CD4-positive, alpha-beta T cell treated with Interleukin-4 for 1 hour (primary cell): ENCODE data around the gene MYO7B.

Experiments
- DNase-seq, 2 donors: peaks; one replicate each; pipeline ENCODE4 v3.0.0-alpha.2; 2020 to 2022

MYO7B gene

DNA sequence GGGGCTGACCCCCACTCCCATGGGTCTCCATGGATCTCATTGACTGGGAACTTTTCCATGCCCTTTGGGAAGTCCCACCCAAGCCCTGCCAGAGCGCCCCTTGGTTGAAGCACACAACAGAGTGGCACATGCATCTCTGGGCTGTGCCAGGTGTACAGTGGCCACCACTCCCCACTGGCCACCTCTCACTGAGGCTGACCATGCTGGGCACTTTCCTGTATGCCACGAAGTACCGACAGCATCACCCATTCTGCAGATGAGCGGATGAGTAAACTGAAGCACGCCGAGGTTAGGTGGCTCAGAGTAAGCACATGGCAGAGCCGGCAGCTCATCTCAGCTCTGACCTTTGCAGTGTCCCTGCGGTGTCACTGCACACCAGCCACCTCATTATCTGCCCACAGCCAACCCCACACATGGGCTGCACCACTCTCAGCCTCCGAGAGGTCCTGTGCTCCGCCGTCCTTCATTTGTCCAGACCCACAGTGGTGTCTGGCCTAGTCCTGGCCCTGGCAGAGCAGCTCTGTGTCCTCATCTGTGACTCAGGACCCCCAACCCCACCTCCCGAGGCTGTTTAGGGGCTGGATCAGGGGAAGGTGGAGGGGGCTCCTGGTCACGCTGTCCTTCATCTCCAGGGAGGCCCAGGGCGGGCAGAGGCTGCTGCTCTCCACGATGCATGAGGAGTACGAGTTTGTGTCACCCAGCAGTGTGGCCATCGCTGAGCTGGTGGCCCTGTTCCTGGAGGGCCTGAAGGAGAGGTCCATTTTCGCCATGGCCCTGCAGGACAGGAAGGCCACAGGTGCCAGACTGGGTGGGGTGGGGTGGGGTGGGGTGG lies 92.5 kb downstream of the MYO7B start:
- no peak for DNase-seq

DNA sequence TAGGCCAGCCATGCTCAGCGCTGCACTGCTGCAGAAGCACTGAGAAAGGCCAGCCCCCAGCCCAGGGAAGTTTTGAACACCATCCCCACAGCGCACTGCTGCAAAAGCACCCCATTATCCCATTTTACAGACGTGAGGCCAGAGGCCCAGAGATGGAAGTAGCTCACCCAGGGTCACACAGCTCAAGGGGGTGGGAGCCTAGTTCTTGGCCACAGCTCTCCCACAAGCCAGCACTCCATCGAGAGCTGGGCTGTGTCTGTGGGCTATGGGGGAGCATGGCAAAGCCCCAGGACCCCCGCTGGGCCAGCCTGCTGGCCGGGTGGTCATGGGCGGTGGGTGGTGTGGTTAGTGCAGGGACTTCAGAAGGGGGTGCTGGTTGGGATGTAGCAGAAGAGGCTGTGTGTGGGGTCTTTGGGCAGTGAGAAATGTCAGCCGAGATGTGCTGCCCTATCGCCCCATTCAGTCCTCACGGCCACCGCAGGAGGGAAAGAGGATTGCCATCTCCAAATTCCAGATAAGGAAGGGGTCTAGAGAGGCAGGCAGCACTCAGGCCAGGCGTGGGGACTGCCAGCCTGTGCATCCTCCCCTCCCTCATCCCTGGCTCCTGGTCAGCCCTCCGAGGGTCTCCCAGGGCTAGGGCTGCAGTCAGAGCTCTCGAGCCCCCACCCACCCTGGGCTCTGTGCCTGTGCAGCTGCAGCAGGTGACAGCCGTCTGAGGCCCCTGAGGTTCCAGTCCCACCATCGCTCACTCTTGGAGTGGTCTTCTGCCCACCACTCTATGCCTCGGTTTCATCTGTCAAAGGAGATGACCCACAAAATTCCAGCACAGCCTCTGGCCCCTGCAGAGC lies 93.5 kb downstream of the MYO7B start:
- no peak for DNase-seq

DNA sequence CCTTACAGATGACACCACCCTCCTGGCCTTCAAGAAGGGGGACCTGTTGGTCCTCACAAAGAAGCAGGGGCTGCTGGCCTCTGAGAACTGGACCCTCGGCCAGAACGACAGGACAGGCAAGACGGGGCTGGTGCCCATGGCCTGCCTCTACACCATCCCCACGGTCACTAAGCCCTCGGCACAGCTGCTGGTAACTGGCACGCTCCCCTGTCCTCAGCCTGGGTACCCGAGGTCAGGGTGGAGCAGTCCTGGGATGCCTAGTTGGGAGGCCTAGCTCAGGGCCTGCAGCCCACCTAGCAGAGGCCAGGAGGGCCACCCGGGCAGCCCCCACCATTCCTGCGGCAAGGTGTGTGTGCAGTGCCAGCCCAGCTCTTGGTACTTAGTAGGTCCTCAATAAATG lies 94.2 kb downstream of the MYO7B start:
- no peak for DNase-seq

DNA sequence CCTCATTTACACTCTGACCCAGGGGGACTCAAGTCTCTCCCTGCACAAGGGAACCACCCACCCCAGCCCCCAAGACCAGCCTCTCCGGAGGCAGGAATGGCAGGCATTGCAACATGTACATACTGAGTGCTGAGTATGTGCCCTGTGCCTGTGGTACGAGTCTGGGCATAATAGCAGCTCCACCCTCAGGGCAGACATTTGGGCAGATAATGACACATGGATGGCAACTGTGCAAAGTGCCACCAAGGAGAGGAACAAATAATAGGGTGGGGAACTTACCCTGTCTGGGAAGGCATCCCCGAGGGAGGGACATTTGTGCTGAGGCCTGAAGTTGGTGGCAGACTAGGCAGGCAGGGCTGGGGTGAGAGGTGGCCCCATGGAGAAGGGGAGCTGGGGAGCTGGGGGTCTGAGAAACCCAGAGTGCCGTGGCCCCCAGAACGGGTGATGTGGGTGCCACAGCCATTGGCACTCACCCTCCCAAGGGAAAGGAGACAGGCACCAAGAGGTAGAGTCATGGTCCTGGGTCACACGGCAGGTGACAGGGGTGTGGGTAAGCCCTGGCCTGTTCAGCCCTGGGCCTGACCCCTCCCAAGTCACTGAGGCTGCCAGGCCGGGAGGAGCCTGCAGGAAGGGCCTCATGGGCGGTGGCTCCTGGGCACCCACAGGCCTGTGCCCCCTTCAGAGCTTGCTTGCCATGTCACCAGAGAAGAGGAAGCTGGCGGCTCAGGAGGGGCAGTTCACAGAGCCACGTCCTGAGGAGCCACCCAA lies 94.8 kb downstream of the MYO7B start:
- peak in 1 of 2 donors; percentile 33 for DNase-seq

DNA sequence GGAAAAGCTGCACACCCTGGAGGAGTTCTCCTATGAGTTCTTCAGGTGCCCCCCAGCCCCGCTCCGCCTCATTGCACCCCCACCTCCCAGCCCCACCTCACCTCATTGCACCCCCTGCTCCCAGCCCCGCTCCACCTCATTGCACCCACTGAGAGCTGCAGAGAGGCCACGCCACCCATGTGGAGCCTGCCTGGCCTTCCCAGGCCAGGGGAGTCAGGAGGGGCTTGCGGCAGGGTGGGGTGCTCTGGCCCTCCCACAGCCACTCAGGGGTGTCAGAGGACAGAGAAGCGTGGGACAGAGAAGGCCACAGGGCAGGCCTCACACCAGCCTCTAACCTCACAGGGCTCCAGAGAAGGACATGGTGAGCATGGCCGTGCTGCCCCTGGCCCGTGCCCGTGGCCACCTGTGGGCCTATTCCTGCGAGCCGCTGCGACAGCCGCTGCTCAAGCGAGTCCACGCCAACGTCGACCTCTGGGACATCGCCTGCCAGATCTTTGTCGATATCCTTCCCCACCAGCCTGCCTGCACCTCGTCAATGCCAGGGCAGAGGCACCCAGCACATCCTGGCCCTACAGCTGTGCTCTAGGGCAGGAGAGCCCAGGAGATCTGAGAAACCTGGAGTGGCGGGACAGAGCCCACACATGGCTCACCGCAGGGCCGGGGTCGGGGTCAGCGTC lies 95.5 kb downstream of the MYO7B start:
- DNase-seq, result no peak

DNA sequence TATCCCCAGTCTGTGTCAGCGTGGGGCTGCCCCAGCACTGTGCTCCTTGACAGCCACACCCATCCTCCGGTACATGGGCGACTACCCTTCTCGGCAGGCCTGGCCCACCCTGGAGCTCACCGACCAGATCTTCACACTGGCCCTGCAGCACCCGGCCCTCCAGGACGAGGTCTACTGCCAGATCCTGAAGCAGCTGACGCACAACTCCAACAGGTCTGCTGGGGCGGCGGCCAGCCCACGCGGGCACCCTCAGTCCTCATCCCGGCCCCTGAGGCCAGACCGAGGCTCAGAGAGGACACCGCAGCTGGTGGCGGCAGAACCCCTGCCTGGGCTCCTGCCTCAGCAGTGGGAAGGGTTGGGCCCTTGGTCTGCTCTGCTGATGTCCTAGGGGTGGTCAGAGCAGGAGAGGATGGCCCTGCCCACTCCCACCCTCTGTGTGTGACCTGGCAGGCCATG lies 96.1 kb downstream of the MYO7B start:
- DNase-seq, result no peak

DNA sequence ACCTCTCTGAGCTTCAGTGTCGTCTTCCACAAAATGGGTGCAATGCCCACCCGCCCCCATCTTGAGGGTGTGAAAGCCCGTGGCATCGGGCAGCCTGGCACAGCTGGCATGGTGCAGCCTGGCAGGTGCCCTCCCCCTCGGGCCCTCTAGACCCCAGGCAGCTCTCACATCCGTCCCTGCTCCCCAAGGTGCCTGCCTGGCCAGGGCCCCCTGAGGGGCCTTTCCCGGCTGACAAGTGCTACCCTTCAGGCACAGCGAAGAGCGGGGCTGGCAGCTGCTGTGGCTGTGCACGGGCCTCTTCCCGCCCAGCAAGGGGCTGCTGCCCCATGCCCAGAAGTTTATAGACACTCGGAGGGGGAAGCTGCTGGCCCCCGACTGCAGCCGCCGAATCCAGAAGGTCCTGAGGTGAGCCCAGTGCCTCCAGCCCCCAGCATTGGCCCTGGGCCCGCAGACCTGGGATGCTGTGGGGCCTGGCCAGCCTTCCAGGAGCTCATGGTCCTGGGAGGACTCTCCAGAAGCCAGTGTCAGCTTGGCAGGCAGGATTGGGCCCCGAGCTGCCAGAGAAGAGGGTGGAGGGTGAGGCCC lies 96.6 kb downstream of the MYO7B start:
- no peak for DNase-seq

DNA sequence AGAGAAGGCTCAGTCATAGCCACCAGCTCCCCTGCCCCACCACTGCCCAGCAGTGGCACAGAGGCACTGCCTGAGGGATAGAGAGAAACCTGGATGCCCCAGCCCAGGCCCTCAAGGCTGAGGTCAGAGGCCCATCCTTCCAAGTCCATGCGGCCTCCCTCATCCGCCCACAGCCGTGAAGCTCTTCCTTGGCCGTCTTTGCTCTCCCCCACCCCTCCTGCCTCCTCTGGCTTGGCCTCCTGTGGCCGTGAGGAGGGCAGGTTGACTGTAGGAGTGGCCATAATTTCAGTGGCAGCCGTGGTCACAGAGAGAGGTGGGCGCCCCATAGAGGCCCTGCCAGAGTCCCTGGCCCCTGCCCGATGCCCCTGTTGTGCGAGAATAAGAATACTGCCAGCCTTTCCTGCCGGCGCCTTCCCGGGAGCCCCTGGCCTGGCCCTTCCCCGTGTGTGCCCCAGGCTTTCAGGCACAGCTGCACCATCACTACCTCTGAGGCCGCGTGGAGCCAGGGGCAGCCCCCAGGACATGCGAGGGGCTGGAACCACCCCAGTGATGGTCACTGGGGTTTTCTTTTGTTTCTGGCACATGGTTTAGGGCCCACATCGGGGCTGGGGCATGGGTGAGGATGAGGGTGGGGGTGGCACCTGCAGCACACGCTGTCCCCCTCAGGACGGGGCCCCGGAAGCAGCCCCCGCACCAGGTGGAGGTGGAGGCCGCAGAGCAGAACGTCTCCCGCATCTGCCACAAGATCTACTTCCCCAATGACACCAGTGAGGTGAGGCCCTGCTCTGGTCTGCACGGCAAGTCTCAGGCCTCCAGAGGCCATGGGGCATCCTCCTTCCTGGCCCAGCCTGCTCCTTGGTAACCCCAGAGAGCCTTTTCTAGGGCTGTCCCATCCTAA lies 97.4 kb downstream of the MYO7B start:
- DNase-seq, result peak in 1 of 2 donors; percentile 65

DNA sequence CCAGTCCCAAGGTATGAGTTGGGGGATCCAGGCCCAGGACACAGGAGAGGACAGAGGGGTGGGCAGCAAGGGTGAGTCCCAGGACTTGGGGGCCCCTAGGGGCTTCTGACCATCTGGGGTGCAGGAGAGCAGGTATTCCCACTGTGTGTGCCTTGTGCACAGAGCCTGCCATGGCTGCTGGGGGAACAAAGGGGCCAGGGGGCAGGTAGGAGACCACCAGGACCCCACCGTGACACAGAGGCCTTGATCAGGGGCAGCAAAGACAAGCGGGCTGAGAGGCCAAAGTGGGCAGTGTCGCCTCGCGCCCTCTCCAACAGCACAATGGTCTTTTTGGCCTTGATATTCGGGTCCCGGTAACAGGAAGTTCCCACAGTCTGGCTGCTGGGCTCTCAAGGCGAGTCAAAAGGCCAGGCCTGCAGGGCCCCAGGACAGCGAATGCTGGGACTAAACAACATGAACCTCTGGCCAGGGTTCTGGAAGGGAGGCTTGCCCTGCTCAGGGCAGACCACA lies 98.1 kb downstream of the MYO7B start:
- DNase-seq, result no peak

DNA sequence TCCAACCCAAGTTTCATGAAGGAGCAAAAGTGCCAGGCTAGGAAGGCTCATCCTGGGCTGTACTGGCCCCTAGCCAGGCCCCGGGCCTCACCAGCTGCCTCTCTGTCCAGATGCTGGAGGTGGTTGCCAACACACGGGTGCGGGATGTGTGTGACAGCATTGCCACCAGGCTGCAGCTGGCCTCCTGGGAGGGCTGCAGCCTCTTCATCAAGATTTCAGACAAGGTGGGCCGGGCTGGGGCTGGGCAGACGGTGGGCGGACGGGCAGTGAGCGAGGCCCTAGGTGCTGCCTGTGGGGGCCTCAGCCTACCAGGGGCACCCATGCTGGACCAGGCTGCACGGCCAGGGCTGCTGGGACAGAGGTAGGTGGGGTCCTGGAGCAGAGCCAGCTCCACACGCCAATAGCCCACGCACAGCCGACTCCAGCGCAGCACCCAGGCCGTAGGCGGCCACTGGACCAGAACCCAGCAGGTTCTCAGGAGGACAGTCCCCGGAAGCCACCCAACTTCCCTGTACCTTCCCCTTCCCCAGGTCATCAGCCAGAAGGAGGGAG lies 98.7 kb downstream of the MYO7B start:
- no peak for DNase-seq

DNA sequence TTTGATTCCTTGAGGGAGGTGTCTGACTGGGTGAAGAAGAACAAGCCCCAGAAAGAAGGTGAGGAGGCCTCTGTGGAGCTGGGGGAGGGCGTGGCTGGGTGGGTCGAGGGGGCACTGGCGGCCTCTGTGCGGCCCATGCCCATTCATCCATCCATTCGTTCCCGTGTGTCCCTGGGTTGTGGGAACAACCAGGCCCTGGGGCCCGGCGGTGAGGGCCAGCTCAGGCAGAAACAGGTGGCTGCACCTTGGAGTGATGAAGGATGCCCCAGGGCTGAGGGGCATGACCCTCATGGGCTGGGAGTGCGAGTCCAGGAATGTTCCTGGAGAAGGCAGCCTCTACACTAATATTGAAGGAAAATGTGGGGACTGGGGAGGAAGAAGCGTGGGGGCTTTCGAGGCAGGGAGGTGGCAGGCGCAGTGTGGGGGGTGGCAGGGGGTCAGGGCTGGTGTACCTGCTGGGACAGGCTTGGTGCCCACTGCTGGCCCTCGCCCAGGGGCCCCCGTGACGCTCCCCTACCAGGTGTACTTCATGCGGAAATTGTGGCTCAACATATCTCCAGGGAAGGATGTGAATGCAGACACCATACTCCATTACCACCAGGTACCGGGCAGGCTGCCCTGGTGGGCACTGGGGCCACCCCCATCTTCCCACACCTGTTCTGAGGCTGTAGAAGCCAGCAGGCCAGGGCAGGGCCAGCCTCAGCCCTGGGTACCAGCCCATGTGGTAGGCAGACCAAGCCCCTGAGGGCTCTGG lies 99.3 kb downstream of the MYO7B start:
- no peak for DNase-seq

DNA sequence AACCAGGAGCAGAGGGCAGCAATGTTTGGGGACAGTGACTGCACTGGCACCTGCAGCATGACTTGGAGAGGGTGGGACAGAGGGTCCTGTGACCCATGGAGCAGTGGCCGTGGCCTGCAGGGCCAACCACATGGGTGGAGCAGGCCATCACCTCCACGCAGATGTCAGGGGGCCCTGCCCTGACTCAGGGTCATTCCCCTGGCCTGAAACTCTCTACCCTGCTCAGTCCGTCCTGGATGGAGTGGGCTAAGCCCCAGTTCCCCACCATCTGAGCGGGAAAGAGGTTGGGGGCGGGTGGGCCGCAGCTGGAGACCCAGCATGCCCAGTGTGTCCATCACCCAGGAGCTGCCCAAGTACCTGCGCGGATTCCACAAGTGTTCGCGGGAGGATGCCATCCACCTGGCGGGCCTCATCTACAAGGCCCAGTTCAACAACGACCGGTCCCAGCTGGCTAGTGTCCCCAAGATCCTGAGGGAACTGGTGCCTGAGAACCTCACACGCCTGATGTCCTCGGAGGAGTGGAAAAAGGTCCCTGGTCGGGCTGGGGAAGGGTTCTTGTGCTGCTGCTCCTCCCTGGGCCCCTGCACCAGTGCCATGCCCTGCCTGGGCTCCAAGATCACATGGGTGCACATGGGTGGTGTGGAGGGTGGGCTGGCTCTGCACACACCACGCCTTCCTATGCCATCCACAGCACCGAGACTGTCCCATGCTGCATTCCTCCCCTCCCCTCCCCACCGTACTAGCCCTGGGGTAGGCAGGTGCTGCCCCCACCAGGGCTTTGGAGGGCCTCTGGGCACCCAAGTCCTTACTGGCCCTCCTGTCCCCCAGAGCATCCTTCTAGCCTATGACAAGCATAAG lies 100.1 kb downstream of the MYO7B start:
- DNase-seq, result no peak

DNA sequence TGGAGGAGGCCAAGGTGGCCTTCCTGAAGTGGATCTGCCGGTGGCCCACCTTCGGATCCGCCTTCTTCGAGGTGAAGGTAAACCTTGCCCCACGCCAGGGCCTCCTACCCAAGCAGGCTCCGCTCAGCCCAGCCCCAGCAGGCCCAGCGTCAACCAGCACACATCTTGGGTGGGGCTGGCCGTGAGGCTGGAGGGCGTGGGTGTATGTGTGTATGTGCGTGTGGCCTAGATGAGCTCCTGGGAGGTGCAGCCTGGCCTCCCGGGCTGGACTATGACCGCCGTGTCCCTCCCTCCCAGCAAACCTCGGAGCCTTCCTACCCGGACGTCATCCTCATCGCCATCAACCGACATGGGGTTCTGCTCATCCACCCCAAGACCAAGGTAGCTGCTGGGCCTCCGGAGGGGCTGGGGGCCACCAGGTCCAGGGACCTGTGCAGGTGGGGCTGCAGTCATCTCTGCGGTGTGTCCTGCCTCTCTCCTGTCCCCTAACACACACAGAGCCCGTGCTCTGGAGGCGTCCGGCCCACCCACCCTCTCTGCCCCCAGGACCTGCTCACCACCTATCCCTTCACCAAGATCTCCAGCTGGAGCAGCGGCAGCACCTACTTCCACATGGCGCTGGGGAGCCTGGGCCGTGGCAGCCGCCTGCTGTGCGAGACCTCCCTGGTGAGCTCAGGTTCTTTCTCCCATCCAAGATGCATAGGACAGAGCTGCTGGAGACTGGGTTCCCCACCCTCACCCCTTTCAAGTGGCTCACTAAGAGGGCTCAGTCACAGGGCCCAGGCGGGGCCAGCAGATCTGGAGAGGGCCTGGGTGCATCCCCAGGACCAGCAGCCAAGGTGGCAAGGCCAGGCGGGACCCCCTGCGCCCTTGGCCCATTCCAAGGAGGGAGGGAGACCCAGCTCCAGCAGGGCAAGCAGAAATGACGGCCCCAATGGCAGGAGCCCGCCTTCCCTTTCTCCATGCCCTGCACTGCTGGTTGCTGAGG lies 101.1 kb downstream of the MYO7B start:
- DNase-seq, result no peak

DNA sequence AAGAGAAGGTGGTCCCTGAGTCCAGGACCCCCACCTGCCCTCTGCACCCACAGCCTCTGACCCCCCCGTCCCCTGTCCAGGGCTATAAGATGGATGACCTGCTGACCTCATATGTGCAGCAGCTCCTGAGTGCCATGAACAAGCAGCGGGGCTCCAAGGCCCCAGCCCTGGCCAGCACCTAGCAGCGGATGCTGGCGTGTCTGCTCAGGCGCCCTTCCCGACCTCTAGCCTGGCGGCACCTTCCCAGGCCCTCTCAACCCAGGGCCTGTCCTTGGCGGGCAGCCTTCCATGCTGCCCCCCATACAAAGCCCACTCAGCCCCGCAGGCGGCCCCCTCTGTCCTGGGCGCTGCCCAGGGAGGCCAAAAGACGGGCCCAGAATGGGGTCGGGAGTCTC lies 101.8 kb downstream of the MYO7B start:
- no peak for DNase-seq

DNA sequence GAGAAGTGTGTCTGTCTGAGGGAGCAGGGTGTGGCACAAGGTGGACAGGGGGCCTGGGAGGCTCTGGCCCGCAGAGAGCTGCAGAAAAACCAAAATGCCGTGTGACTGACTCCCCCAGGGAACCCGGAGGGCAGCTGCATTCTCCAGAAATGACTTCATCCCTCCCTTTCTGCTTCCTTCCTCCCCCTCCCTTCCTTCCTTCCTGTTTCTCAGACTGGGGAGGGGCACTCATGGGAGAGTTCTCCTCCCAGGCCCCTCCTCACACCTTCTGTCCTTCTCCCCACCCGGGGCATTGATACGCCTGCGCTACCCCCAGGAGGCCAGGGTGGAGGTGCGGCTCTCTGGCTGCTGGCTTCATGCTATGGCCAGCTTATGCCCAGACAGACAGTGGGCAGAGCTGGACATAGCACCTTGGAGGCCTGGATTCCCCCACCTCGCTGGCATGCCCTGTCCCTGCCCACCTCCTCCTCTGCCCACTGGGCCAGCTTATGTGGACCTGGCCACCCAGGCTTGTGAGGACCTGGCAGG lies 102.3 kb downstream of the MYO7B start:
- DNase-seq, result peak; percentile 32 to 57

DNA sequence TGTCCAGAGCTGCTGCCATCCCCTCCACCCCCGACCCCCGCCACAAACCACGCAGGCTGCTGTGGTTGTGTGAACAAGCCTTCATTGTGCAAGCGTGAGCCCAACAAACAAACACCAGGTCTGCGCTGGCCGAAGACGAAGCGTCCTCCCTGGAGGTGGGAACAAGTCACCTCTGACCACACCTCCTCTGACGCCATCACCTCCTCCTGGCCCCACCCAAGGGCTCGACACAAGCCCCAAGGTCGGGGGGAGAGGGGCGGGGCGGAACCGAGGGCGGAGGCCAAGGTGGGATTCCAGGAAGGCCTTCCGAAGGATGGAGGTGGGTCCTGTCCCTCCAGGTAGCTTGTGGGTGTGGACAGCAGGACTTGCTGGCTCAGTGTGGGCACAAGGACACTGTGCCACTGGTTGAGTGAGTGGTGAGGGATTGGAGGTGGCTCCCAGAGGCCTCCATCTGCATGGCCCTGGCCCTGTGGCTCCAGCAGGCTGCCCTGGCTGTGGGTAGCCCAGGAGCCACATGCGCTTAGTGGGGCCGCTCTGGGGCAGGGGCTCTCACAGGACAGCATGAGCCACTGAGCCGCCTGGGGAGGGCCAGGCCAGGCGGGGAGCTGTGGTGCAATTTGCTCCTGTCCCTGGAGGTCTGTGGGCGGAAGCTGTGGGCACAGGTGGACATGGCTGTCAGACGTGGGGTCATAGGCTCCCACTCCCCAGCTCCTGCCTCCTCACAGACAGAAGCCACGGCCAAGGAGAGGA lies 103.1 kb downstream of the MYO7B start:
- peak in 1 of 2 donors; percentile 22 for DNase-seq

DNA sequence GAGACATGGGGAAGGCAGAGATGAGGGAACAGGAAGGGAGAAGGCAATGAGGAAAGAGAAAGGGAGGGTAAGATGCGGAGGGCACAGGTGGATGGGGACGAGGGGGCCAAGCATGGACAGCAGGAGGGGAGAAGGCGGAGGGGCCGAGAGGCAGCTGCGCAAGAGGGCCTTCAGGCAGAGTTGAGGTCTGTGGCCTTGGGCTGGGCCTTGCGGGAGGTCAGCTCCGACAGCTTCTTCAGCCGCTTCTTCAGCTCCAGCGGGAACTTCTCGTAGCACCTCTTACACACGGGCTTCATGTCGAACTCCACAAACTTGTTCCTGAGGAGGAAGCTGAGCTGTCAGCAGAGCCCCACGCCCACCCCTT lies 103.6 kb downstream of the MYO7B start:
- no peak for DNase-seq
